Subcutaneous adipose tissue (tissue), 4 donors: Measurements from ENCODE around the gene NPR2. TPM values are rescaled to one million over a fixed set of nuclear protein-coding genes. Genes with fewer than 3 reads are reported as not detected.

Source experiments
- total RNA-seq, 4 donors: library from RNA; depleted of rRNA; stranded (reverse); fragments of >200 nt; gene quantifications; one replicate each; pipeline ENCODE4 v1.1.0, GENCODE V29; 2016
- TF ChIP-seq, protein P1 (sequence below): fragments of 450-650 bp; IDR thresholded peaks from one replicate; pipeline ENCODE4 v1.5.1; 2016; ENCODE audit warnings: low read depth, mild to moderate bottlenecking, control low read depth, antibody characterized with exemption, moderate library complexity

NPR2 gene
- total RNA-seq, 4 donors from 2014 or later: 15.8 to 36.1 (median 24.3) TPM

DNA sequence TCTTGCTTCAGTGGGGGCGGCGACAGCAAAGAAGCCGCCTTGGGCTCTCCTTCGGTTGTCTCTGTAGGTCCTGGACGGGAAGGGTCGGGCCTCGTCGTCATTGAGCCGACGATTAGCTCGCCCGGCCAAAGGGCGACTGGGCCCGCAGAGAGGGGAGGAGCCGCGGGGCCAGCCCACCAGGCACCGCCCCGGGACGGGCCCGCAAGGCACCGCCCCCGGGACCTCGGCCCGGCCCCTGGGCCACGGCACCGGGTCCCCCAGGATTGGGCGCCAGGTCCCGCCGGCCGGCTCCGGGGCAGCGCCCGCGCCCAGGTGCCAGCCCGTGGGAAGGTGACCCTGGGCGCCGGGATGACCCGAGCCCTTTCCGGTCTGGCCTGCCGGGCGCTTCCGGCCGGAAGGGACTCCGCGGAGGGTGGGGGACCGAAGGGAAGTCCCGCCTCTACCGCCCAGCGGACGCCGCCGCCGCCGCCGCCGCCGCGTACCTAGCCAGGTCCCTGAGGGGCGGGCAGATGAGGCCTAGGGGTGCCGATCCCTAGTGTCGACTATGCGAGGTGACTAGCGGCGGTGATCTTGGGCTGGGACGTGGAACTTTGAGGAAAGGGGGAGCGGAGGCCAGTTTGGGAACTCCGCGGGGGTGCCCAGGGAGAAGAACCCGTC lies 42.4 kb upstream of the NPR2 start, which contains the start of the genes GBA2 and RGP1:
TSS of gene GBA2 (minus strand) at position 371 of the 657 bp plus-strand sequence. CDS start 524 bp downstream, outside the sequence.
TSS of gene RGP1 (plus strand) at position 430 of the 657 bp plus-strand sequence. CDS start 469 bp downstream, outside the sequence.
- TF ChIP-seq, protein P1, sequence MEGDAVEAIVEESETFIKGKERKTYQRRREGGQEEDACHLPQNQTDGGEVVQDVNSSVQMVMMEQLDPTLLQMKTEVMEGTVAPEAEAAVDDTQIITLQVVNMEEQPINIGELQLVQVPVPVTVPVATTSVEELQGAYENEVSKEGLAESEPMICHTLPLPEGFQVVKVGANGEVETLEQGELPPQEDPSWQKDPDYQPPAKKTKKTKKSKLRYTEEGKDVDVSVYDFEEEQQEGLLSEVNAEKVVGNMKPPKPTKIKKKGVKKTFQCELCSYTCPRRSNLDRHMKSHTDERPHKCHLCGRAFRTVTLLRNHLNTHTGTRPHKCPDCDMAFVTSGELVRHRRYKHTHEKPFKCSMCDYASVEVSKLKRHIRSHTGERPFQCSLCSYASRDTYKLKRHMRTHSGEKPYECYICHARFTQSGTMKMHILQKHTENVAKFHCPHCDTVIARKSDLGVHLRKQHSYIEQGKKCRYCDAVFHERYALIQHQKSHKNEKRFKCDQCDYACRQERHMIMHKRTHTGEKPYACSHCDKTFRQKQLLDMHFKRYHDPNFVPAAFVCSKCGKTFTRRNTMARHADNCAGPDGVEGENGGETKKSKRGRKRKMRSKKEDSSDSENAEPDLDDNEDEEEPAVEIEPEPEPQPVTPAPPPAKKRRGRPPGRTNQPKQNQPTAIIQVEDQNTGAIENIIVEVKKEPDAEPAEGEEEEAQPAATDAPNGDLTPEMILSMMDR: no peak

DNA sequence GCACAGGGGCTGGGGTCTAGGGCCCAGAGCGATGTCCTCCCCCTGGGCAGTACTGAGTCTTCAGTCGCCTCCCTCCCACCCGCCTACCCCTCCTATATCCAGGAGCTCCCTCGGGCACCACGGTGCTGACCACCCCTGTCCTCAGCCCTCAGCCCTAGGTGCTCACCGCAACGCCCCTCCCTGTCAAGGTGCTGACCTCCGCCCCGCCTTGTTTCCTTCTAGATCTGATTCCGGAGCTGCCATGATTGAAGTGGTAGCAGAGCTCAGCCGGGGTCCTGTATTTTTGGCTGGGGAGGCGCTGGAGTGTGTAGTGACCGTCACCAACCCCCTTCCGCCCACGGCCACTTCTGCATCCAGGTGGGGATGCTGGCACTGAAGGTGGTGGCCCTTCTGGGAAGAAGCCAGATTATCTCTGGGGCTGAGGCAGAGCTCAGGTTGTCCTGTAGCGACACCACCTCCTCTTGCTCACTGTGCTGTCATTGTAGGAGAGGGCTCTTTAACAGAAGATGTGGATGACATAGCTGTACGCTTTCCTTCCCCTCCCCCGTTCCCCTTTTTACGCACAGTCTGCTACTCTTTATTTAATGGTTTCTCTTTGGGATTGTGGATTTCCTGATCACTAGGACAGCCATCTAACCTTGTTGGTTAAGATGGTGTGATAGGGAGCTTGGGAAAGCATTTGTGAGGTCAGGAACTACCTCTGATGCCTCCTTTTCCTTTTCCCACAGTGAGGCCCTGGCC lies 41.7 kb upstream of the NPR2 start:
- TF ChIP-seq, protein P1: no peak

DNA sequence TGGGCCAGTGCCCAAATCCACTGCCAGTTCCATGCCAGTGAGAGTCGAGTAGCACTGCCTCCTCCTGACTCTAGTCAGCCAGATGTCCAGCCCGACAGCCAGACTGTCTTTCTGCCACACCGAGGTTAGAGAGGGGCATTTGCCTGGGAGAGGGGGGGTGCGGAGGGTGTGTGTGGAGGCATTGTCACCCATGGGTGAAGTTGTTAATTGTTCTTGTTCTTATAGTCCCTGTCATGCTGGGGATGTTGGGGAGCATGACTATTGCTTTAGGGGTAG lies 41.2 kb upstream of the NPR2 start:
- TF ChIP-seq, protein P1: no peak

DNA sequence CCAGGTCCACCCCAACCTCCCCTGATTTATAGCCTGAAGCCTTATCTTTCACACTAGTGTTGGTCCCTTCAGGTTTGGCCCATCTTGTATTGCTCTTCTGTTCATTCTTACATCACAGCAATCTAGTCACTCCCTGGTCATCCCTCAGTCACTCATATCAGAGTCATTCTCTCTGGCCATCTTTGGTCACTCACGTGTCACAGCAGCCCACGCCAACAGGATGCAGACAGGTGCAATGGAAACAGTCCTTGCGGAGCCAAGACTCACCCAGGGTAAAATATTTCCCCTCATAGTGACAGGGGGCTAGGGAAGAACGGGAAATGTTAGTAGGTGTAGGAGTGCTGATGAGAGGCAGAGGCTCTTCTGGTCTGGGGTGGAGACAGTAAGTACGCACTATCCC lies 37.9 kb upstream of the NPR2 start:
- TF ChIP-seq, protein P1: no peak

DNA sequence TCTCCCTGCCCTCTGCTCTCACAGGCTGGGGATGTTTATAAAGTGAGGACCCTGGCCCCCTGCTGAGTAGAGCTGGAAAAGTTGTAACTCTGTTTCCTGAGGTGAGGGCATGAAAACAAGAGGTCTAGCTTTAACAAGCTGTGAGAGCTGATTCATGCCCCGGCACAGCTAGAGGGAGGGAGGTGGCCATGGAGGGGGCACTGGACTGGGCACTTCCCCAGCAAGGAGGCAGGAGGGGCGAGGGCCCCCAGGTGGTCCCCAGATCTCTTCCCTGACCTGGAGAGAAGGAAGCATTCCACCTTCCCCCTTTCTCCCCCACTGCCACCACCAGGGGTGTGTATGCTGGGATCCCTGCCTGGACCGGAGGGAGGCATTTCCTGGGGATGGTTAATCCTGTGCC lies 37.1 kb upstream of the NPR2 start, which contains the start of gene MSMP:
TSS of gene MSMP (minus strand) at position 13 of the 400 bp plus-strand sequence. CDS start 147 bp downstream, outside the sequence.
- TF ChIP-seq, protein P1: no peak

DNA sequence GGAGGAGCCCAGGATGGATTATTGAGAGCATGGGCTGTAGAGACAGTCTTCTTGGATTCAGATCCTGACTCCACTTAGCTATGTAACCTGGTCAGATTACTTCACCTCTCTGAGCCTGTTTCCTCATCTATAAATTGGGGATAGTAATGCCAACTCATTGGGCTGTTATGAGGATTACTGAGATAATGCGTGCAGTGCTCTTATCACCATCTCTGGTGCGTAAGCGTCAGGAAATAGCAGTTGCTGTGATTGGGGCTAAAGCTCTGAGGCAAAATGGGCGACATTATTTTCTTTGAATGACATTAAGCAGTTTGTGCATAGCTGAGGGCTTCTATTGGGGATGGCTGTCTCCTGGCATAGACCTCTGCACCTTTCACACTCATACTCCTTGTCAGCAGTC lies 36.3 kb upstream of the NPR2 start:
- TF ChIP-seq, protein P1: no peak
